UCSD-AML1 (cell line): ENCODE results near the gene FRMD1.

ENCODE experiments used
- DNase-seq: peaks from one replicate; lab custom pipeline; 2025; ENCODE audit not compliant: unreplicated experiment; lab: John Stamatoyannopoulos, UW

The FRMD1 gene

DNA sequence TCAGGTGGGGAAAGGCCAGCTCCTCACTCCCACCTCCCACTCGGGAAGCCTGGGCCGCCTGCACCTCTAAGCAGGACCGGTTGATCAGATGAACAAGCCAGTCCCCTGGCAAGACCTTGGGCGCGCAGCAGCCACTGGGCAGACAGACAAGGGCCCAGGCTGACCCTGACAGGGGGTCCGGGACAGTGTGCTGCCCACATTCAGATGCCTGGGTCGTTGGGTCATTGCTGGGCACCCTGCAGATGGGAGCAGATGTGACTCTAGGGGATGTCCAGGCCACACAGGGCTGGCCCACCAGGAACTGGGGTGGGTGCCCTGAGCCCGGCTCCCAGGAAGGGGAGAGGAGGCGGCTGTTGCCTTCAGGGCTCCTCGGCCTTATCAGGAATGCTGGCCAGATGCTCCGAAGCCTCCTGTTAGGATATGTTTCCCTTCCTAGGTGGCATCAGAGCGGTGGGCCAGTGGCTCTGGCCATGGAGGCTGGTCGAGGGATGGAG, 17.3 kb upstream of the FRMD1 start:
- DNase-seq: no peak

DNA sequence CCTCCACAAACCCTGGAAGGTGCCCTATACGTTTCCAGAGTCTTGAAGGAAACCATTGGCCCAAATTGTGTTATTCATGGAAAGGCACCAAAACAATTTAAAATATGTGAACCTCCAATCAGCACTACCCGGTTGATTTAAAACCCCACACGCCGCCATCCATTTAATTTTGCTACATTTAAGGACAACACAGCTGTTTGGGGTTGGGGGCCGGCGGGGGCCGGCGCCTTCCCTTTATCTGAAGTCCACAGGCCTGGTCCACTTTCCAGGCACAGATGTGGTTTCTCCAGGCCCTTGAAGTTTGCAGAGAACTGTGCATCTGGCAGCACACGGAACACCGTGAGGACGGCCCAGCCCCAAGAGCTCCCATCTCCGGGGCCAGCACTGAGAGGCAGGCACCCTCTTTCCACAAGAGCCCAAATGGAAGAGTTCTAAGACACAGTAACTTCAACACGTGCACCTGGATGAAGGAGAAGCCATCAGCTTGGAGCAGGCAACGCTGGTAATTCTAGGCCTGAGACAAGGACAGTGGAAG, 16.8 kb upstream of the FRMD1 start:
- no peak for DNase-seq

DNA sequence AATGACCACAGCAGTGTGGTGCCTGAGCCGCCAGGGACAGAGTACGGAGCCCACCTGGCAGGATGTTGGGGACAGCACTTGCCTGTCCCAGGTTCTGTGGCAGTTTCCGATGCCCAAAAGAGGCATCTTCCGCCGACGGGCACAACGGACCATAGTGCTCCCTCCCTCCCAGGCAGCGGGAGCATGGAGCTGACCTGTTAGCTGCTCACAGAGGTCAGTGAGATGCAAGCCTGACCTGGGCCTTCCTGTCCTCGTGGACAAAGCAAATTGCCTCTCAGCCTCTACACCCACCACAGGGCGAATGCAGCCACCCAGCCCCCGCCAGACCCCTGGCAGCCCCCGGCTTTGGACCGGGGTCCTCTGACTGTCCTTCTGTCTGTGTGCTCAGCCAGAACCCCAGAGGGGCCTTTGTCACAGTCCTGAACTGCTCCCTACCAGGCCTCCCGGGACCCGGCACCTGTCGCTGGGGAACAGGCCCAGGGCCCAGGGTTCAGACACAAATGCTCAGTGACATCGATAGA, 16.2 kb upstream of the FRMD1 start:
- DNase-seq: no peak

DNA sequence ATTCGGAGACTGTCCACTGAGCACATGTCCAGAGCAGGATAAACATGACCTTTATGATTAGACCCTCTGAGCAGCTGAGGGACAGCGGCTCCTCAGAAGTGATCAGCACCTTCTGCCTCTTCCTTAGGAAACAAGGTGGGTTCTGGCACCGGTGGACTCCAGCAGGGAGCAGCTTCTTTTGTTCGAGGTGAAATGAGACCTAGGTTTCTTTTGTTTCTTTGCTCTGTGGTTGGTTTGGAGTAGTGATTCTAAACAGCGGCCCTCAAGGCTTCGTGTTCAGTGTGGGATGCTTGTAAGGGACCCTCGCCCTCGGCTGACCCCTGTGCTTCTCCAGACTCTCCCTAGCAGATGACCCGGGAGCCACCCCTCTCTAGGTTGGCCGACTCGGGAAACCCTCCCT, 14.6 kb upstream of the FRMD1 start:
- no peak for DNase-seq

DNA sequence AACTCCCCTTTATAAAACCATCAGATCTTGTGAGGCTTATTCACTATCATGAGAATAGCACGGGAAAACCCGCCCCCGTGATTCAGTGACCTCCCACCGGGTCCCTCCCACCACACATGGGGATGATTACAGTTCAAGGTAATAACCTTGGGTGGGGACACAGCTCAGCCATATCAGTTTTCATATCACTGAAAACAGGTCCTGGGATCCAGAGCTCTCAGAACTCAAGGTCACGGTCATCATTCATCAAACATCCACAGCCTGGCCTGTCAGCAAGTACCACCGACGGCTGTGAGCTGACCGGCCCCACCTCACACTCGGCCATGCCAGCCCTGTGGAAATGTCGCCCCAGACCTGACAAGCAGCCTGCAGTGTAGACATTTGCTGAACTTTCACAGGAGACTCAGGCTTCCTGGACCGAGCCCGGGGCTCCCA, 14.1 kb upstream of the FRMD1 start:
- DNase-seq: no peak

DNA sequence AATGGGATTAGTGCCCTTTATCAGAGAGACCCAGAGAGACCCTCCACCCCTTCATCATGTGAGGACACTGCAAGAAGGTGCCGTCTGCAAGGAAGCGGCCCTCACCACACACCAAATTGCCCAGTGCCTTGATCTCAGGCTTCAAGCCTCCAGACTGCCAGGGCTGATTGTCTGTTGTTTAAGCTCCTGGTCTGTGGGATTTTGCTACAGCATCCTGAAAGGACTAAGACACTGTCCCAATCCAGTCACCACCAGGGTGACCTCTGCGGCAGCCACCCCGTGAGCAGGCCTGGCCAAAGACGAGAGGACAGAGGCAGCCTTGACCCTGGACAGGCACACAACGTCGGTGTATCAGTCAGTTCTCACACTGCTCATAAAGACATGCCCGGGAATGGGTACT, 13.5 kb upstream of the FRMD1 start:
- no peak for DNase-seq

DNA sequence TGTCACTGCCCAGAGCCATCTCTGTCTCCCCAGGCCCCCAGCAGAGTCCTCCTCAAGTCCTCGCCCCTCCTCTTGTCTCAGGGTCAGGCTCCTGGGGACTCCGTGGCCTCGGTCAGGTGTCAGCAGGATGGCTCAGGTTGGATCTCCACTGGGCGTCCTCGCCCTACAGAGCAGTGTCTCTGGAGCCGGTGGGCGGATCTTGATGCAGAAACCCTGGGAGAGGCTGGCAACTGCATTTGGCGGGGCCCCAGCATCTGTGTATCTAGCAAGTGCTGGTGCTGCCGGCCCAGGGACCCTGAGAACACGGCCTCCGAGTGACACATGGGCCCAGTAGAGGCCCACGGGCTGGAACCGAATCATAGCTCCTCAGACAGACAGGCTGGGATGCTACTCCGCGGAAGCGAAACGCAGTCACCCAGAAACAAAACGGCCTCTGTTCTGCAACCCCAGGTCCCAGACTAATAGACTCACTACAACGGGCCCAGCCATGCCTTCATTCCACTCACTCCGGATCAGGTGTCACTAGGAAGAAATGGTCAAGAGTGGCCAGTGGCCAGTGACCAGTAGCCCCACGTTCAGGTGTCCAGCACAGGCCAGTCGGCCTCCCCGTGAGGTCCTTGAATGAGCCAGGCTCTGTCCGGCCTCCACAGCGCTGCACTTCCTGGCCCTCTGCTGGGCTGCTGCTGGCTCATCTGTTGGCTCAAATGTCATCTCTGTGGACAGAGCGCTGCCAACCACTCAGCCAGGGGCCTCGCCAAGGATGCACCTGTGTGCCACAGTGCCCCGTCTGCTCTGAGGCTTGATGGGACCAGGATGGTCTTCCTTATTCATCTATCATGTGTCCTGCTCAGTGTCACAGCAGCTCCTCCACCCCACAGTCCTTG, 12.6 kb upstream of the FRMD1 start:
- DNase-seq: no peak

DNA sequence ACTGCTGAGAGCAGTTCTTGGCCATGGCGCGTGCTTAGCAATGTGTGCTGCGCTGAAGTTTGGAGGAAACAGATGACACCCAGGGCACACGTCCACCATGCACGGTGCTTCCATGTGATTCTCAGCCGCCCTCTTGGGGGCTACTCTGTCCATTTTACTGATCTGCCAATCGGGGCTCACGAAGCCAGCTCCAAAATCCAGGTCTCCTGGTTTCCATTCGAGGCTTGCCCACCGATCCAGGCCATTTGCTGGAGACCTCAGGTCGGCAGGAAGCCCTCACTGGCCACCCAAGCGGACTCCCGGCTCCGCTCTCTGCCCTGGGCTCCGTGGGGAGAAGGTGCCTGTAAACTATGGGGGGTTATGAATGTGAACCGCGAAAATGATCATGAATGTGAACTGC, 11.7 kb upstream of the FRMD1 start:
- DNase-seq: no peak

DNA sequence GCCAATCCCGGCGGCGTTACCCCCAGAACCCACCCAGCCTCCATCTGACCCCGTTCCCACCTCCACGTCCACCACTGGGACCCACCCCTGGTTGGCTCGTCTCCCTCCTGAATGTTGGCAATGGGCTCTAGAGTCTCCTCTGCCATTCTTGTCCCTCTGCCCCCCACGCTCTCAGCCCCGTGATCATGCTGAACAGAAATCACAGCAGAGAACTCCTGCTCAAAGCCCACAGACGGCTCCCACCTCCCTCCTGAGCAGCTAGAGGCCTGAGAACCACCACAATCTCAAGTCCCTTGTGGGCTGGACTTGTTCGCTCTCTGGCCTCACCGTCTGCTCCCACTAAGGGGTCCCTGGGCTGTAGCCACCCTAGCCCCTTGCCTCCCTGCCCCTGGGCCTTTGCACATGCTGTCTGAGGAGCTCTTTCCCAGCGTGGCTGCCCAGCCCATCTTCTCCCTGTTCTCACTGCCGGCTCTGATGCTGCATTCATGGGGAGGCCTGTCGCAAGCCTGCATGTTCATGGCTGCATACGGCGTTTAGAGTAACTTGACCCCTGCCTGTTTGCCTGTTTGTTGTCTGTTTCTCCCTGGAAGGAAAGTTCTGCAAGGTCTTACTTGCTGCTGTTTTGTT, 11.2 kb upstream of the FRMD1 start:
- DNase-seq: no peak

DNA sequence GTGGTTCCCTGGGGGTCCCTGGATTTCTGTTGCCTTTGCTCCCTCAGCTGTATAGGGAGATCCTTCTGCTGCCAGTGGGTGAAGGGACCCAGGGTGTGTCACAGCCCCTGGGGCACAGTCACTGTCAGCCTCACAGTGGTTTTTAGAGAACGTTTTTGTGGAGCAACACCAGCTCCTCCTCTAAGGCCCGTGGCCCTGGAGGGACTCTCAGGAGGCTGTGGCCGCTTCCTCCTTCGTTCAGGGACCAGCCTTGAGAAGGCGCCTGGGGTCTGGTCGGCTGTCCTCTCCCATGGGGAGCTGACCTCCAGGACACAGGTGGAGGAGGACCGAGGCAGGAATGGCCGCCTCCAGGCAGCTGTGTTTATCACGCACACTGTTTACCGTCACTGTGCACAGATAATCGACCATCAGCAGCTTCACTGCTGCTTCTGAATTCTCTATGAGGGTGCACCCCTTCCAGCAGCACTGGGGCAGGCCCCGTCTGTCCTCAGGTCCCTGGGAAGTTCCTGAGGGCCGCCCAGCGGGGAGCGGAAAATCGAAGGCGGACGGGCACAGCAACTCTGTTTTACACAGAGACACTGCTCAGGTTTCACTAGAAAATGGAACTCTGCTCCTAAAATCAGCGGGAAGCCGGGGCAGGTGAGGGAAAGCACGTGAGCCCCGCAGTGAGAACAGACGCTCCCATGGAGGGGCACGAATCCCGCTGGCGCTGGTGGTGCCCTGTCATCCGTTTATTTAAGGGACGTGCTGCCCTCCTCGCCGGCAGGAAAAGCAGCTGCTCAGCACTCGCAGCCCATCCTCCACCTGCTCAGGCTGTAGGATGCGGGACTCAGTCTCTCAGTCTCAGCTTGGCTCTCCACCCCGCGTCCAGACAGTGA, 10.4 kb upstream of the FRMD1 start:
- DNase-seq: no peak

DNA sequence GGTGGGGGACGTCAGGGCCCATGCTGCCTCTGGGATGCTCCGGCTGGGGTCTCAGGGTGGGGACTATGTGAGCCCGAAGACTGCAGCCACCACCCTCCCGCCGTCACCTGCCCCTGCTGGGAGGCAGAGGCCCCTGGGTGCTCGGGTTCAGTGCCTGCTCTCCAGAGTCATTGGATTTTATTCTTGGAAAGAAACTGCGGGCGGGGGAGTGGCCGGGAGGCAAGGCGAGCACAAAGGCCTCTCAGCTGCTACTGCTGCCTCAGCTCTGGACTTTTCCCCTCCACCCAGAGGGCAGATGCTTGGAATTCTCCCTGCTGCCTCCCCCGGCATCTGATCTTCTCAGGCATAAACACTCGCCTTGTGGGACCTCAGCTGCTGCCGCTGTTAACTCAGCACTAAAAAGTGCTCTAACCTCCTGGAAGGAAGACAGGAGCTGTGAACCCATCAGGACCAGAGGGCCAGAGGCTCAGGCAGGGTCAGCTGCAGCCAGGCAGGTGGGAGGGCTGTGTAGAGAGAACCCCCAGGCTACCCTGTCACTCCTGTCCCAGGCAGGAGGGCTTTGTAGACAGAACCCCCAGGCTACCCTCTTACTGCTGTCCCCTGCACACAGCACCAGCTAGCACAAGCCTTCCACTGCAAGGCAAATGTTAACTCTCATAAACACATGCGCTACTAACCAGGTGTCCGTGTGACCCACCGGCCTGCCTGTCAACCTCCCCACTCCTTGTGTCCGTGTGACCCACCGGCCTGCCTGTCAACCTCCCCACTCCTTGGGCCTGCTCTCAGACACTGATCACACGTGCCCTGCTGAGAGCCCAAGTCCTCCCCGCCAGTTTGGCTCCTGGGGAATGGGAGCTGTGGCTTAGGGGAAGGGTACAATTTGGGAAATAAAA, 9.4 kb upstream of the FRMD1 start:
- DNase-seq: no peak

DNA sequence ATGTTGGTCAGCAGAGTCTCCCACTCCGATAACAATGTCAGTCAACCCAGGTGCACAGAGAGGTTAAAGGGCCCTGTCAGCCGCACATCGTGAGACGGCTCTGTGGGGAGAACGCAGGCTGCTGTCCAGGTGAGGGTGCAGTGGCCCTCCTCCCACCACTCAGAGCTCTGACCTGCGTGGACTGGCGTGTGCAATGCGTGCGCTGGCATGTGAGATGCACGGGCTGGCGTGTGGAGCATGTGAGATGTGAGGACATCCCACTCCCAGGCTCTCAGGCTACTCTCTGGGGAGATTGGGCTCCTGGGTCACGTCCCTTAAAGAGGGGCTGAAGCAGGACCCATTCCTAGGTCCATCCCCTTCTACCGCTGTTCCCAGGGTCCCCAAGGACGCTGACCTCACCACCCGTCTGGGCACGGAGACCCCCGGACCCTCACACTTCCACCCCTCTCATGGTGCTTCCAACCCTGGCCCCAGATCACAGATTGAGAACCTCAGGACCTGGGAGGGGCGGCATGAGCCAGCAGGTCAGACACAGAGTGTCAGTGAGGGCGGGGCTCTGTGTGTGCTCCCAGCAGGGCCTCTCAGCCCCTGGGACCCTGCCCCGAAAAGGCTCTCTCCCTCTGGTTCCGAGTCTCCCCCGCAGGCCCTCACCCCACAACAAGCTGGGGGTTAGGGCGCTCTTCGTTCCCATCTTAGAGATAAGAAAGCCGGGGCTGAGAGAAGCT, 8.6 kb upstream of the FRMD1 start:
- DNase-seq: no peak

DNA sequence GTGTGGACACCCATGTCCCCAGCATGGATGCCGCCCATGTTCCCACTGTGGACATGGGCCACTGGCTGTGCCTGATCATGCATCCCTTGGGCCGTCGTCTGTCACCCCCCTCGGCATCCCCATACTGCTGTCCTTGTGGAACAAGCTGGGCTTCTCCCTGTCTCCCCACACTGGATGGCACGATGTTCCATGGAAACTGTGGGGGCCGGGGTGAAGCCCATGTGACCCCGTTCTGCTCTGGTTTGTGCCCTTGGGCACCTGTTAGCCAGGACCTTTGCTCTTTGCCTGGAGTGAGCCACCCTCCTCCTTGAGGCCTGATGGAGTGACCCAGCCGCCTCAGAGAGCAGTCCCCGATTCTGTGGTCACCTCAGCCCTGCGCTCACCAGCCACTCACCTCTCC, 7.6 kb upstream of the FRMD1 start:
- no peak for DNase-seq

DNA sequence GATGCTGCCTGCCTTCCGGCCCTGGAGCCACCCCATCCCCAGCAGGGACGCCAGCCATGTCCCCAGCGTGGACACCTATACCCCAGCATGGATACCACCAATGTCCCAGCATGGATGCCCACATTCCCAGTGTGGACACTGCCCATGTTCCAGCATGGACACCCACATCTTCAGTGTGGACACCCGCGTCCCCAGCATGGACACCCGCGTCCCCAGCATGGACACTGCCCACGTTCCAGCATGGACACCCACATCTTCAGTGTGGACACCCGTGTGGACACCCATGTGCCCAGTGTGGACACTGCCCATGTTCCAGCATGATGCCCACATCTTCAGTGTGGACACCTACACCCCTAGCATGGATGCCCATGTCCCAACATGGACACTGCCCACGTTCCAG, 7.1 kb upstream of the FRMD1 start:
- DNase-seq: no peak

DNA sequence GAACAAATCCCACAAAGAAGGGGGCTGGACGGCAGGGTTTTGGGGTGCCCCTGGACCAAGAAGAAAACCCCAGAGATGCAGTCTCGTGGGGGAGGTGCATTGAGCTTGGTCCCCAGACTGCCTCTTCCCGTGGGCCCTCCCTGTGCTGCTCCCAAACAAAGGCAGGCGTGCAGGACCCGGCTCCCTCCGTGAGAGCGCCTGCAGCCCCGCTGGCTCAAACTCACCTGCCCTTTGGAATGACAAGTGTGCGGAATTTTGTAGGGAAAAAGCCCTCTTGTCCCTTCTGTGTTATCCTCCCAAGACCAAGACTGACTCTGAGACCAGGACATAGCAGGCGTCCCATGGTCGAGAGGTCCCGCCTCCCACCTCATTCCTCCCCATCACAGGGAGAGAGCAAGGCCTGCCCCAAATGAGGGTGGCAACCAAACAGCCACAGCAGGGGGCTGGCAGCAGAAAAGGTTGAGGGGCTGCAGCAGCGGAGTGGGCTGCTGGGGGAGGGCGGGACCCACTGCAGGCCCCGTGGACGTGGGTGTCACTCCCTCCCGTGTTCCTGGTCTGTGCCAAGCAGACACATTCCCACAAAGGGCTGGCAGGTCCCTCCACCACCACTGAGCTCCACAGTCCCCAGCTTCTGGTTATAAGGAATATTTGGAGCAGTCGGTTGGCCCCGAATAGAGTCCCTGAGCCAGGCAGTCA, 5.6 kb upstream of the FRMD1 start:
- no peak for DNase-seq

DNA sequence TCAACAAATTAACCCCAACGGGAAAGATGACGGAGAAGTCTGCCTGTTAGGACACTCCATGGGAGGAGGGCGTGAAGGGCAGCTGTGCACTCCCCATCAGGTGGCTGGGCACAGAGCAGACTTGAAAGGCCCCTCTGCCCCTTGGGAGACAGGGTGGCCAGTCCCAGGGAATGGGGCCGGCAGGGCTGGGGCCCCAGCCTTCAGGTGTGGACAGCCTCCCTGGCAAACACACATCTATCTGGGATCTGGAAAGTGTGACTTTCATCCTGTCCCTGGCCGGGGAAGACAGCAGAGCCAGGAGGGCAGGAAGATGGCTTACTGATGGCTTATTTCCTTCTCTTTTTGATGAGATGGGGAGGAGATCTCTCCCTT, 4.5 kb upstream of the FRMD1 start:
- no peak for DNase-seq

DNA sequence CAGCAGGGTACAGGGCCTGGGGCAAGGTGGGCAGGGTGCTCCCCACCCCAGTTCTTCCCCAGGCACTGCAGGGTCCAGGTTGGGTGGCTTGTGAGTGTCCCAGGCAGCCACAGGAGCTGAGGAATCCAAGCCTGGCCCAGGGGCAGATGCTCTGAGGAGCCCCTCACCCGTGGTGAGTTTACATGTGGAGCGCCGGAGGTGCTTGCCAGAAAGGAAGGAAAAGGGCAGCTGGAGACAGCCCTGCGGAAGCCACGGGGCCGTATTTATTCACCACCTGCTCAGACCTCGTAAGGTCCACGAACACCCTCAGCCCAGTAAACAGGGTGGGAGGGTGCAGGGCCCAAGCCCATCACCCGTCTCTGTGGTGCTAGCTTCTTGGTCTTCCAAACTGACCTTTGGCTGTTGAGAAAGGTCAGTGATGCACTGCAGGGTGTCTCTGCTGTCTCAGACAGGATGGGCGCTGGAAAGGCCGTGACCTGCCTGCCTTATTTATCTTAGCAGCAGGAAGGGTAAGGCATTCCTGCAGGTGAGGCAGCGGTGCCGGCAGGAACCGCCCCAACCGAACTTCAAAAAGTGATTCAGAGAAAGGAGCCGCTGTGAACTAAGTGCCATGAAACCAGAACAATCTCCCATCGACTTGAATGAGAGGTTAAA, 4.0 kb upstream of the FRMD1 start:
- DNase-seq: no peak

DNA sequence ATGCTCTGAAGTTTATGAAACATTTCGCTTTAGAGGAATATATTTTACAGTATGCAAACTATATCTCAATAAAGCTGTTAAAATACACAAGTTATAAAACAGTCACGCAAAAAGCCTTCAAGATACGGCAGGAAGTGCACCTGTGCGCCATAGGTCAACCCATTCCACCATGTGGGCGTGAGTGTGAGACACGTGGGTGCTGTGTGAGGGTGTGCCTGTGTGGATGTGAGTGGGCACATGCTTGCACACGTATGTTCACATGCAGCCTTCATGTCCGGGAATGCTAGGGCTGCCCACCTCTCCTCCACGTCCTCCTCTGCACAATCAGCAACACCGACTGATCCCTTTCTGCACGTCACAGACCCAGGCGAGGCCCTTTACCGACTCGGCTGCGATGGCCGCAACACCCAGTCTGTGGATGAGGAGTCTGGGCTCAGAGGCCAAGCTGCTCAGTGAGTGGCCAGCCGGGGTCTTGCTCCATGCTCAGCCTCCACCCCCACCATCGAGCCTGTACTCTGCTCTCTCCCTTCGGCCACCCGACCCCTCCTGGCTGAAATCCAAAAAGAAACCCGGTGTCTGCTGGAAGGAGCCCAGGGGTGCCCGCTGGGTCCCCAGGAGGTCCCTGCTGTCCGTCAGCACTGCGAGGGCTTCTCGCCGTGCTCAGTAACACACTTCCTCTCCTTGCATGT, 3.0 kb upstream of the FRMD1 start:
- DNase-seq: no peak
